ENCODE measurements around the gene MLXIP. TPM values are rescaled to one million over a fixed set of nuclear protein-coding genes. Genes with fewer than 3 reads are reported as not detected.

MLXIP gene
- total and polyA plus RNA-seq, 2 of the 4 experiments (the other 2 are of a cell fraction) = 2.7 to 10.8 TPM

GRCh38 chr12:122187466-122187865 is 108.9 kb downstream of the MLXIP start:
- Histone ChIP-seq H4K91ac (ENCODE audit: insufficient read depth, low read depth, low read length) (no peak overlapping the region), H4K8ac (ENCODE audit: low read depth in 2 of 2, low read length in 2 of 2) (no peak overlapping the region), H2BK5ac (ENCODE audit: low read depth, low read length, poor library complexity, severe bottlenecking) (no peak overlapping the region), H2BK120ac (ENCODE audit: low read depth, low read length) (no peak overlapping the region), H3K18ac (ENCODE audit: low read depth, low read length) (no peak overlapping the region), H3K4ac (ENCODE audit: low read depth, low read length) (no peak overlapping the region), H3K9ac (ENCODE audit: low read depth, low read length) (no peak overlapping the region), H3K4me3 (ENCODE audit: insufficient read depth, low read depth, low read length) (no peak overlapping the region), H4K5ac (ENCODE audit: low read depth, low read length) (no peak overlapping the region), H4K20me1 (ENCODE audit: insufficient read depth, low read length) (no peaks in the 10 kb centered on the region), H3K56ac (ENCODE audit: extremely low read depth, insufficient read depth, low read length) (no peak overlapping the region), H2AK5ac (ENCODE audit: low read depth, low read length) (no peak overlapping the region), H3K23ac (ENCODE audit: low read depth, low read length) (no peak overlapping the region), H2BK20ac (ENCODE audit: low read depth, low read length) (no peak overlapping the region), H2AFZ (replicated peaks; ENCODE audit: low read length, poor library complexity) (no peak overlapping the region), H2BK15ac (ENCODE audit: low read depth, low read length) (no peak overlapping the region), H2AK9ac (replicated peaks; ENCODE audit: low read depth, low read length, poor library complexity) (no peak overlapping the region), H3K9me3 (ENCODE audit: control insufficient read depth, insufficient read depth, low read length) (0 out of 2 replicates have a peak, but pooled peaks cover 2% of the 10 kb centered on the region), H3K9me1 (ENCODE audit: insufficient read depth, low read length) (no peaks in the 10 kb centered on the region), H3K27ac (ENCODE audit: insufficient read depth, low read length) (no peak overlapping the region), H3K36me3 (ENCODE audit: control insufficient read depth, insufficient read depth, low read length) (no peaks in the 10 kb centered on the region), H3K4me2 (ENCODE audit: low read depth, low read length) (no peak overlapping the region), H3K14ac (replicated peaks; ENCODE audit: low read depth, low read length) (no peak overlapping the region), H3K79me1 (ENCODE audit: low read depth in 1 of 2, low read length in 2 of 2) (no peaks in the 10 kb centered on the region), H3K27me3 (ENCODE audit: control insufficient read depth, insufficient read depth, low read length) (no peaks in the 10 kb centered on the region), H3K4me1 (ENCODE audit: control insufficient read depth, insufficient read depth, low read length) (peaks cover 5% of the 10 kb centered on the region; the same call in 1 of the 2 replicates)
- CTCF ChIA-PET = no interaction called here
- BruUV-seq (replicated peaks) = no TSS peak
- dilution Hi-C loops (cut with HindIII; ENCODE audit: low sequenced_read_pairs, unreplicated experiment) (no loop called here), intact Hi-C loops (cut with micrococcal nuclease) (no loop called here), in situ Hi-C loops (cut with MboI; ENCODE audit: low sequenced_read_pairs) (no loop called here)
- 42% methylated on average over 6 of the region's 12 CpGs; no CpG with 5 or more reads in 1 of the 2 experiments for WGBS, 2 experiments (ENCODE audit: extremely low coverage in 2 of 2, insufficient read length in 1 of 2)
- ATAC-seq (ENCODE audit: low read depth) = no peak
- TF ChIP-seq RAD21 (IDR thresholded peaks at IDR 0.05; ENCODE audit: low read length) (no peak), CHD1 (IDR thresholded peaks at IDR 0.05; ENCODE audit: low read depth, low read length) (no peak), MAZ (IDR thresholded peaks at IDR 0.05; ENCODE audit: borderline replicate concordance, low read depth, low read length) (no peak), BHLHE40 (IDR thresholded peaks at IDR 0.05; ENCODE audit: low read depth, low read length) (no peak), CTCF (conservative IDR thresholded peaks at IDR 0.05; ENCODE audit: low read depth, low read length) (no peak), FOS (IDR thresholded peaks at IDR 0.05; ENCODE audit: low read depth, low read length) (no peak)
- POLR2A ChIA-PET (ENCODE audit: unreplicated experiment) = interaction anchor here (0.5 kb wide), 1 partner anchor 151 kb away, joined by 3 read pairs; no protein-coding TSS in a partner anchor
- no peak for DNase-seq

Measured in IMR-90 (cell line).